PC-3 (cell line): ENCODE results near the gene SP100.

Experiments
- EZH2 ChIP-seq: fragments of 300-600 bp; sonication (generic); IDR thresholded peaks from one replicate; pipeline ENCODE4 v1.6.1; 2017; ENCODE audit warnings: antibody characterized with exemption, mild to moderate bottlenecking, low read length; ENCODE audit not compliant: unreplicated experiment
- EZH2phosphoT487 ChIP-seq: fragments of 300-600 bp; sonication (generic); IDR thresholded peaks from 2 replicates; pipeline ENCODE4 v1.6.1; 2018; ENCODE audit warnings: mild to moderate bottlenecking, antibody characterized with exemption, low read length, borderline replicate concordance

DNA sequence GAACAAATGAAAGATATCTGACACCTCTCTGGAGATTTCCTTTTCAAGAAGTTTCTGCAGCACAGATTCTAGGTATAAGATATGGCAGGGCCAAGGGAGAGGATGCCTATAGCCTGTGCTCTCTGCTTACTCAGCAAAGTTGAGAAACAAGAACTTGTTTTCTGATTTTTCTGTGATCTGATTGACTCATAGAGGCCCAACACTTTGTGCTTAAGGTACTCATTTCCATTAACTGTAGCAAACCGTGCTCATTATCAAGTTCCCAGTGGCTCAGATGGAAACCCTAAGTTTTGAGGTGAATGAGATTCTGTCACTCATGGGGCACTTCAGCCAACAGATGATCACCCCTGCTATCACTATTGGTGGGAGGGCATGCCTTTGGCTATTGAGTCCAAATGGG is 124.3 kb downstream of the SP100 start:
- TF ChIP-seq EZH2phosphoT487 (no peak), EZH2 (no peak)
